ACC112 (cell line): Measurements from ENCODE around the gene RMND1.
A peak's percentile ranks its signal among the peaks of the same experiment; 100 is the strongest.
"Not testable (repeated sequence)": the region's sequence is repeated elsewhere in the genome, so short reads cannot be mapped to it uniquely, and the experiment has no call there.

Experiments used
- H2AFZ ChIP-seq: fragments of 200-600 bp; sonication (generic); one replicate; pipeline ENCODE4 v1.6.0; 2017; ENCODE audit warnings: antibody characterized with exemption, low read length; ENCODE audit not compliant: unreplicated experiment
- H3K27ac ChIP-seq: fragments of 200-600 bp; sonication (generic); 2 replicates; pipeline ENCODE4 v1.5.1; 2014; ENCODE audit warnings: low read depth, mild to moderate bottlenecking, antibody characterized with exemption, low read length, moderate library complexity
- H3K27me3 ChIP-seq: fragments of 200-600 bp; sonication (generic); 2 replicates; pipeline ENCODE4 v1.6.1; 2014; ENCODE audit warnings: mild to moderate bottlenecking, antibody characterized with exemption, low read length, moderate library complexity, mixed read lengths; ENCODE audit not compliant: insufficient read depth
- H3K36me3 ChIP-seq: fragments of 200-600 bp; sonication (generic); 2 replicates; pipeline ENCODE4 v1.6.1; 2016; ENCODE audit warnings: mild to moderate bottlenecking, antibody characterized with exemption, low read length, moderate library complexity, mixed read lengths; ENCODE audit not compliant: insufficient read depth
- H3K4me1 ChIP-seq: fragments of 200-600 bp; sonication (generic); one replicate; pipeline ENCODE4 v1.6.1; 2016; ENCODE audit warnings: low read length, mixed read lengths; ENCODE audit not compliant: insufficient read depth, unreplicated experiment, control insufficient read depth
- H3K4me3 ChIP-seq: fragments of 200-600 bp; sonication (generic); 2 replicates; pipeline ENCODE4 v1.5.1; 2014; ENCODE audit warnings: mild to moderate bottlenecking, low read depth, low read length
- H3K79me2 ChIP-seq: fragments of 200-600 bp; sonication (generic); one replicate; pipeline ENCODE4 v1.6.0; 2016; ENCODE audit warnings: low read length; ENCODE audit not compliant: control insufficient read depth, unreplicated experiment, insufficient read depth

The RMND1 gene

DNA sequence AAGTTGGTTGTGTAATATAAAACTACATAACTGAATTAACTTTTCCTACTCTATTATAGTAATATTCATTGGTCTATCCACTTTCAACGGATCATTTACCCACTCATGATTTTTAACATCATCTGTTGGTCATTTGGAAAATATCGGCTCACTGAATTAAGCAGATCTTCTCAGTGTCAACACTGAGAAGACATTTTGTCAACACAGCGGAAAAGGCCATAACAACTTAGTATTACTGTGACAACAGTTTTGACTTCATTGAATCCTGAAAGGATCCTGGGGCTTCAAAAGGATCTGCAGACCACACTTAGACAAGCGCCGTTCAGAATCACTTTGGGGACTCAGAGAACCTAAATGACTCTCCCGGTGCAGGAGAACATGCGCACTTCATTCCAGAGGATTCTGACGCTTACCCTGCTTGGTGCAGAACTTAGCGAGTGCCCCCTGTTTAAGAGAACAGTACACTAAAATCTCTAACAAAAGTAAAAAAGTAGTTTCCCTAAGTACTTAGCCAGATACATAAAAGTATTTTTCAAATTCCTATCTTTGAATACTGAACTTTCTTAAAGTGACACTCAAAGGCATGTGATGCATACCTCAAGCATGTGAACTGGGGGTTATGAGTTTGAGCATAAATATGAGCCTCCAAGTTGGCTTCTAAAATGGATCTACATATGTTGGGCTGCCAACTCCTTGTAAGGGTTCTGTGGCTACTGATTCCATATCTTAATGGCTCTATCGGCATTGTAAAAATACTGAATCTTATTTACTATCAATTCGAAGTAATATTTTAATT, 64.6 kb downstream of the RMND1 start:
- H3K4me3 ChIP-seq: no peak overlapping the region
- no peak overlapping the region for H2AFZ ChIP-seq
- no peak overlapping the region for H3K27ac ChIP-seq
- H3K4me1 ChIP-seq: peaks cover 16% of the 10 kb centered on the region
- peaks cover 62% of the 10 kb centered on the region for H3K79me2 ChIP-seq
- H3K36me3 ChIP-seq: no peaks in the 10 kb centered on the region; the same call in 1 of the 2 replicates
- H3K27me3 ChIP-seq: no peaks in the 10 kb centered on the region

DNA sequence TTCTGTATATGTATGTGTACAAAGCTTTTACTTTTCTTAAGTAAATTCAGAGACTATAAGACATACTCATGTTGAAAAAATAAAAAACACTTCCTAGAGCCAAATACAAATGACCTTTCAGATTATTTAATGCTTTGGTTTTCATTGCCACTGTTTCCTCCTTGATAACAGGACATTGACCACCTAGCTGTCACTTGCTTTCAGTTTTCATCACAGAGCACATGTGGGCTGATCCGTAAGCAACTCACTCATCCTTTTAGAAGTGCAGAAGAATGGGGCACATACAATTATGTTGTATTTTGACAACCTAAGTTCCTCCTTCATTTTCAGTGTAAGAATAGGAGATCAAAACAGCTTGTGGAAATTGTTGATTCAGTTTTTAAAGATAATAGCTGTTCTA, 66.7 kb downstream of the RMND1 start:
- peaks cover 24% of the 10 kb centered on the region for H3K4me1 ChIP-seq
- no peak overlapping the region for H3K27ac ChIP-seq
- H3K4me3 ChIP-seq: no peak overlapping the region
- peaks cover 71% of the 10 kb centered on the region for H3K79me2 ChIP-seq
- no peak overlapping the region for H2AFZ ChIP-seq
- H3K36me3 ChIP-seq: no peaks in the 10 kb centered on the region; the same call in 1 of the 2 replicates
- no peaks in the 10 kb centered on the region for H3K27me3 ChIP-seq

DNA sequence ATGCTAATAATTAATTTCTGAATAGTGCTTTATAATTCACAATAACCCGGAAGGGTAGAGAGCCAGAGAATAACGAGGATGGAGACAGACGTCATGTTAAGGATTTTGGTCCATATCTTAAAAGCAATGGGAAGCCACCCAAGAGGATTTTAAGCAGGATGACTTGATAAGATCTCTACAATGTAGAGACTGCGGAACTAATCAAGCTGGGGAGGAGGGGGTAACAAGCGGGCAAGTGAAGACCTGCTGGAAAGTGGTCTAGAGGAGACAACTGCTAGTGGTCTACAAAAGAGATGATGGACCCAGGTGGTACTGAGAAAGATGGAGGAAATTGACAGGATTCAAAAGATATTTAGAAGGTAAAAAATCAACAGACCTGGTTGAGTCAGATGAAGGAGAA, 67.8 kb downstream of the RMND1 start:
- H3K4me1 ChIP-seq: peaks cover 24% of the 10 kb centered on the region
- no peak overlapping the region for H2AFZ ChIP-seq
- H3K27me3 ChIP-seq: no peaks in the 10 kb centered on the region
- H3K4me3 ChIP-seq: no peak overlapping the region
- H3K79me2 ChIP-seq: peaks cover 78% of the 10 kb centered on the region
- no peaks in the 10 kb centered on the region; the same call in 1 of the 2 replicates for H3K36me3 ChIP-seq
- H3K27ac ChIP-seq: no peak overlapping the region

- peaks cover 23% of the 10 kb centered on the region for H3K4me1 ChIP-seq
- H2AFZ ChIP-seq, H3K27ac ChIP-seq, H3K27me3 ChIP-seq, H3K4me3 ChIP-seq, H3K36me3 ChIP-seq: not testable (repeated sequence)
- H3K79me2 ChIP-seq: peaks cover 74% of the 10 kb centered on the region
These were observed 69.3 kb downstream of the RMND1 start for GRCh38 chr6:151382631-151383030.

DNA sequence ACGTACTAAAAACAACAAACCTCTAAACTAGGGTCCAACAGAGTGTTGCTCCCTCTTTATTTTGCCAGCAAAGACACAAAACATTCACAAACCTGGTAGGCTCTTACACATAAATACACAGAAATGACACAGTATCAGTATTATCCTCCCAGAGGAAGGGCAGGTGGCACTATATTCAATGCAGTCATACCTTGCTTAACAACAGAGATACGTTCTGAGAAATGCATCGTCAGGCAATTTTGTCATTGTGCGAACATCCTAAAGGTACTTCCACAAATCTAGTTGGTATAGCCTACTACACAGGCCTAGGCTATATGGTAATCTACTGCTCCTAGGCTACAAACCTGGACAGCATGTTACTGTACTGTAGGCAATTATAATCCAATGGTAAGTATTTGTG, 70.2 kb downstream of the RMND1 start:
- Histone ChIP-seq H3K4me3 (no peak overlapping the region), H3K27ac (no peak overlapping the region), H3K4me1 (peaks cover 19% of the 10 kb centered on the region), H3K79me2 (peaks cover 70% of the 10 kb centered on the region), H2AFZ (no peak overlapping the region), H3K27me3 (no peaks in the 10 kb centered on the region), H3K36me3 (no peaks in the 10 kb centered on the region; the same call in 1 of the 2 replicates)

GRCh38 chr6:151380848-151381205, 71.1 kb downstream of the RMND1 start:
- H3K4me3 ChIP-seq: peak overlapping the region; percentile 30; the same call in 1 of the 2 replicates
- H3K79me2 ChIP-seq: peaks cover 71% of the 10 kb centered on the region
- no peak overlapping the region for H2AFZ ChIP-seq
- H3K4me1 ChIP-seq: peaks cover 19% of the 10 kb centered on the region
- H3K27ac ChIP-seq: peak overlapping the region; percentile 40
- no peaks in the 10 kb centered on the region for H3K27me3 ChIP-seq
- H3K36me3 ChIP-seq: no peaks in the 10 kb centered on the region; the same call in 1 of the 2 replicates

DNA sequence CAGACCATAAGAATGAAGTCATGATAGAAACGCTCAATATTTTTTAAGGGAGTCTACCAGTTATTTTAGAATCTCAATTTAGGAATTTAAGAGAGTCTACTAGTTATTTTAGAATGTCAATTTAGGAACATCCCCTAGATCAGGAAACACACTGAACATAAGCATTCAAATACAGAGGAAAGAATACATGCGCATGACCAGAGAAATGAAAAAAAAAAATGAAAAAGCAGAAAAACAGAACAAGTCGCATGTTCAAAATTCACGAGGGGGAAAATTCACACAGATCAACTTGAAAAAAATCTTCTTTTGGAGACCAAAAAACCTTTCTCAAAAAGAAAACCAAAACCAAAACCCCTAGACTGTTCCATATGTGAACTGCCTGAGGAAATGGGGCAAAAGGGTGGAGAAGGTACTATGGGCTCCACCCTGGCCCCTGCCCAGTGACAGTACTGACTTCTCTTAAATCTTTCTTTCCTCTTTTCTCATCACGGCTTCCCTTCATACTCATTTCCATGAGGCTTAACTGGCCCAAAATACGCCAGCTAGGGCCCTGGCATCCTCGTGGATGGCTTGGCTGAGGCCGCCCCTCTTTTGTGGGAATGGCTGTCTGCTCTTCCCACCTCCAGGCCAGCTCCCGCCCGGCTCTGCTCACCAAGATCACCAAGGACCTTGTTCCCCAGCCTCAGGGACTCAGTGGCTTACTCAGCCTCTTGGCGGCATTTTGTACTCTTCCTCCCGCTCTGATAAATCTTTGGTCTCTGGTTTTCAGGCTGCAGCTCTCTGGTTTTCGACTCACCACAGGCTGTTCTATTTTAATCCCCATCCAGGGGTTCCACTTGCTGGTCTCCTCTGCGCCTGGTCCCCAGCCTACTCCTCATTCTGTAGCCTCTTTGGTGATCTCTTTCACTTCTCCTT, 71.7 kb downstream of the RMND1 start:
- no peaks in the 10 kb centered on the region for H3K27me3 ChIP-seq
- H3K4me3 ChIP-seq: peak overlapping the region; percentile 30
- H3K36me3 ChIP-seq: no peaks in the 10 kb centered on the region; the same call in 1 of the 2 replicates
- peaks cover 70% of the 10 kb centered on the region for H3K79me2 ChIP-seq
- peaks cover 19% of the 10 kb centered on the region for H3K4me1 ChIP-seq
- peak overlapping the region; percentile 40 for H3K27ac ChIP-seq
- H2AFZ ChIP-seq: no peak overlapping the region

DNA sequence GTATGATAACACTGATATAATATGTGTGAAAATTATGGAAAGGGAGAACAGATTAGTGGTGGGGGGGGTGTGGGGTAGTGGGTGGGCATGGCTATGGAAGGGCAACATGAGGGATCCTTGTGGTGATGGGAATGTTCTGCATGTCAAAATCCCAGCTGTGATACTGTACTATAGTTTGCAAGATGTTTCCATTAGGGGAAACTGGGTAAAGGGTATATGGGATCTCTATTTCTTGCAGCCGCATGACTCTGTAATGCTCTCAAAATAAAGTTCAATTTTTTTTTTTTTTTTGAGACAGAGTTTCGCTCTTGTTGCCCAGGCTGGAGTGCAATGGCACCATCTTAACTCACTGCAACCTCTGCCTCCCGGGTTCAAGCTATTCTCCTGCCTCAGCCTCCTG, 74.8 kb downstream of the RMND1 start:
- peaks cover 69% of the 10 kb centered on the region for H3K79me2 ChIP-seq
- H2AFZ ChIP-seq: no peak overlapping the region
- H3K4me3 ChIP-seq: no peak overlapping the region
- H3K4me1 ChIP-seq: peaks cover 25% of the 10 kb centered on the region
- peaks cover 3% of the 10 kb centered on the region; the same call in 1 of the 2 replicates for H3K36me3 ChIP-seq
- no peaks in the 10 kb centered on the region for H3K27me3 ChIP-seq
- H3K27ac ChIP-seq: no peak overlapping the region

DNA sequence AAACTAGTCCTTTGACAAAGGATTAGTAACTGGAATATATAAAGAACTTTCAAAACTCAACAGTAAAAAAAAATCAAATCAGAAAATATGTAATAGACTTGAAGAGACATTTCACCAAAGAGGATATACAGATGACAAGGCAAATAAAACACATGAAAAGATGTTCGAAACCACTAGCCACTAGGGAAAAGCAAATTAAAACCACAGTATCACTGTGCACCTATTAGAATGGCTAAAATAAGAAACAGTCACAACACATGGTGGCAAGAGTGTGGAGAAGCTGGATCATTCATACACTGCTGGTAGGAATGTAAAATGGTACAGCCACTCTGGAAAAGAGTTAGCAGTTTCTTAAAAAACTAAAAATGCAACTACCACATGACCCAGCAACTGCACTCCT, 75.5 kb downstream of the RMND1 start:
- H3K4me3 ChIP-seq: no peak overlapping the region
- peaks cover 63% of the 10 kb centered on the region for H3K79me2 ChIP-seq
- peaks cover 3% of the 10 kb centered on the region; the same call in 1 of the 2 replicates for H3K36me3 ChIP-seq
- H3K27me3 ChIP-seq: no peaks in the 10 kb centered on the region
- peaks cover 25% of the 10 kb centered on the region for H3K4me1 ChIP-seq
- H3K27ac ChIP-seq: no peak overlapping the region
- H2AFZ ChIP-seq: no peak overlapping the region

GRCh38 chr6:151375833-151376232, 76.1 kb downstream of the RMND1 start:
- no peak overlapping the region for H3K4me3 ChIP-seq
- no peak overlapping the region for H3K27ac ChIP-seq
- peaks cover 6% of the 10 kb centered on the region; the same call in 1 of the 2 replicates for H3K36me3 ChIP-seq
- no peak overlapping the region for H2AFZ ChIP-seq
- H3K79me2 ChIP-seq: peaks cover 59% of the 10 kb centered on the region
- peaks cover 23% of the 10 kb centered on the region for H3K4me1 ChIP-seq
- H3K27me3 ChIP-seq: no peaks in the 10 kb centered on the region
